Prostate gland (tissue), 2 donors: ENCODE results near the gene SAGE1.

Experiments
- CTCF ChIP-seq, 4 experiments: fragments of 200-600 bp in 2 of 4; fragments of 450-650 bp in 2 of 4; sonication (generic) in 2 of 4; IDR thresholded peaks; 1 replicate in 3 of 4; 2 replicates in 1 of 4; pipeline ENCODE4 v1.5.1; 2016 to 2019; ENCODE audit warnings: antibody characterized with exemption in 4 of 4, mild to moderate bottlenecking in 2 of 4, moderate library complexity in 2 of 4
- POLR2A ChIP-seq: fragments of 450-650 bp; IDR thresholded peaks from one replicate; pipeline ENCODE4 v1.6.1; 2016; ENCODE audit warnings: antibody characterized with exemption, mild to moderate bottlenecking

GRCh38 chrX:135890087-135890585 lies 3.4 kb upstream of the SAGE1 start:
- TF ChIP-seq POLR2A (no peak), CTCF (IDR thresholded peaks at IDR 0.05) (no peak)
